Testis (tissue), 3 donors: ENCODE data around the gene GINS3. TPM values are rescaled to one million over a fixed set of nuclear protein-coding genes. Genes with fewer than 3 reads are reported as not detected.

Experiments used
- DNase-seq: peaks from one replicate; pipeline ENCODE4 v3.0.0-alpha.2; 2019
- H3K27ac ChIP-seq, 2 donors: fragments of 200-600 bp; sonication (generic); one replicate each; pipeline ENCODE4 v1.5.1; 2019
- H3K27me3 ChIP-seq: fragments of 200-600 bp; sonication (generic); one replicate; pipeline ENCODE4 v1.5.1; 2019
- H3K36me3 ChIP-seq: fragments of 200-600 bp; sonication (generic); one replicate; pipeline ENCODE4 v1.5.1; 2017; ENCODE audit warnings: low read depth; ENCODE audit errors: missing control alignments
- H3K4me1 ChIP-seq: fragments of 200-600 bp; sonication (generic); one replicate; pipeline ENCODE4 v1.5.1; 2019
- H3K4me3 ChIP-seq, 2 donors: fragments of 200-600 bp; sonication (generic); one replicate each; pipeline ENCODE4 v1.5.1; 2017 to 2019
- H3K9me3 ChIP-seq: fragments of 200-600 bp; sonication (generic); one replicate; pipeline ENCODE4 v1.5.1; 2017
- POLR2A ChIP-seq: fragments of 450-650 bp; IDR thresholded peaks from one replicate; pipeline ENCODE4 v1.6.1; 2017; ENCODE audit warnings: antibody characterized with exemption, mild to moderate bottlenecking, moderate library complexity
- WGBS, 2 donors: methylation state at CpG; one replicate each; pipeline ENCODE4 v1.1.5; 2018; 5-methylcytosine and 5-hydroxymethylcytosine counted together
- intact Hi-C: fragments of 100-400 bp; cut with DNase I; formaldehyde crosslinking; loops from one replicate; pipeline ENCODE4 v1.15.1; 2023; ENCODE audit warnings: low total_unique reads
- polyA plus RNA-seq: library from polyadenylated mRNA; stranded (reverse); fragments of 350-450 nt; fragmentation: Illumina TruSeq; extraction: RNeasy Lipid Tissue Mini Kit (QIAGEN cat#74804); gene quantifications from one replicate; pipeline ENCODE4 v1.2.3, GENCODE V29; 2014; ENCODE audit warnings: low read depth, low replicate concordance; ENCODE audit not compliant: insufficient read depth
- small RNA-seq, 2 donors: library from RNA; depleted of rRNA; stranded (forward); fragments of <200 nt; gene quantifications; one replicate each; pipeline ENCODE3, GENCODE V24; 2016
- total RNA-seq, 2 donors: library from RNA; depleted of rRNA; stranded (reverse); fragments of >200 nt; gene quantifications; one replicate each; pipeline ENCODE4 v1.2.3, GENCODE V29; 2016

GINS3 gene
- total and polyA plus RNA-seq, 3 donors from 2014 or later: 16.1 to 19.0 (median 16.7) TPM

- Histone ChIP-seq H3K27ac (no peak overlapping the region), H3K9me3 (no peaks in the 10 kb centered on the region), H3K4me1 (peaks cover 12% of the 10 kb centered on the region), H3K36me3 (no peaks in the 10 kb centered on the region), H3K4me3 (no peak overlapping the region), H3K27me3 (no peaks in the 10 kb centered on the region)
- WGBS, 2 donors: 94 to 96% methylated on average over 5 of the region's 5 CpGs
- DNase-seq: no peak
- no peak for TF ChIP-seq POLR2A
- intact Hi-C loops: no loop called here
These were observed 62.6 kb downstream of the GINS3 start for GRCh38 chr16:58454856-58455255.

Small RNA genes within 50 kb of the gene (small RNA-seq; reads per million reads assigned to genes)
- gene RNU6-1110P (0 reads per million in 2 donors), gene RNU6-269P (0 reads per million in 2 donors)

Other genes with a start within 250 kb of the GINS3 start
- gene CSNK2A2, start 194.4 kb upstream of the GINS3 start, total RNA-seq: 100 to 1,000 TPM; 101 to 119 TPM
- 299 TPM for gene CSNK2A2, start 194.4 kb upstream of the GINS3 start, polyA plus RNA-seq
- 10 to 100 TPM; 17.9 to 31.2 TPM for gene PRSS54, start 97.4 kb upstream of the GINS3 start, total RNA-seq
- gene PRSS54, start 97.4 kb upstream of the GINS3 start, polyA plus RNA-seq: 84.8 TPM
- gene NDRG4, start 107.7 kb downstream of the GINS3 start, total RNA-seq: 100 to 1,000 TPM; 375 to 444 TPM
- gene NDRG4, start 107.7 kb downstream of the GINS3 start, polyA plus RNA-seq: 142 TPM
- 10 to 100 TPM; 71.2 to 77.5 TPM for gene SETD6, start 123.0 kb downstream of the GINS3 start, total RNA-seq
- 21.6 TPM for gene SETD6, start 123.0 kb downstream of the GINS3 start, polyA plus RNA-seq
- gene CNOT1, start 237.4 kb downstream of the GINS3 start, total RNA-seq: 100 to 1,000 TPM; 267 to 272 TPM
- 449 TPM for gene CNOT1, start 237.4 kb downstream of the GINS3 start, polyA plus RNA-seq